ENCODE data around the gene LNP1.
"Not testable (repeated sequence)": the region's sequence is repeated elsewhere in the genome, so short reads cannot be mapped to it uniquely, and the experiment has no call there.

LNP1 gene

DNA sequence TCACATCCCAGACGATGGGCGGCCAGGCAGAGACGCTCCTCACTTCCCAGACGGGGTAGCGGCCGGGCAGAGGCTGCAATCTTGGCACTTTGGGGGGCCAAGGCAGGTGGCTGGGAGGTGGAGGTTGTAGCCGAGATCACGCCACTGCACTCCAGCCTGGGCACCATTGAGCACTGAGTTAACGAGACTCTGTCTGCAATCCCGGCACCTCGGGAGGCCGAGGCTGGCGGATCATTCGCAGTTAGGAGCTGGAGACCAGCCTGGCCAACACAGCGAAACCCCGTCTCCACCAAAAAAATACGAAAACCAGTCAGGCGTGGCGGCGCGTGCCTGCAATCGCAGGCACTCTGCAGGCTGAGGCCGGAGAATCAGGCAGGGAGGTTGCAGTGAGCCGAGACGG lies 77.2 kb downstream of the LNP1 start:
- not testable (repeated sequence) for DNase-seq (ENCODE audit: low spot score)

DNA sequence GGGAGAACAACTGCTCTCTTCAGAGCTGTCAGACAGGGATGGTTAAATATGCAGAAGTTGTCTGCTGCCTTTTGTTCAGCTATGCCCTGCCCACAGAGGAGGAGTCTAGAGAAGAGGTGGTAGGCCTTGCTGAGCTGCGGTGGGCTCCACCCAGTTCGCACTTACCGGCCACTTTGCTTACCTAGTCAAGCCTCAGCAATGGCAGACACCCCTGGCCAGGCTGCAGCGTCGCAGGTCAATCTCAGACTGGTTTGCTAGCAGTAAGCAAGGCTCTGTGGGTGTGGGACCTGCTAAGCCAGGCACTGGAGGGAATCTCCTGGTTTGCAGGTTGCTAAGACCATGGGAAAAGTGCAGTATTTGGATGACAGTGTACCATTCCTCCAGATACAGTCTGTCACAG lies 78.7 kb downstream of the LNP1 start:
- no peak for DNase-seq (ENCODE audit: low spot score)

DNA sequence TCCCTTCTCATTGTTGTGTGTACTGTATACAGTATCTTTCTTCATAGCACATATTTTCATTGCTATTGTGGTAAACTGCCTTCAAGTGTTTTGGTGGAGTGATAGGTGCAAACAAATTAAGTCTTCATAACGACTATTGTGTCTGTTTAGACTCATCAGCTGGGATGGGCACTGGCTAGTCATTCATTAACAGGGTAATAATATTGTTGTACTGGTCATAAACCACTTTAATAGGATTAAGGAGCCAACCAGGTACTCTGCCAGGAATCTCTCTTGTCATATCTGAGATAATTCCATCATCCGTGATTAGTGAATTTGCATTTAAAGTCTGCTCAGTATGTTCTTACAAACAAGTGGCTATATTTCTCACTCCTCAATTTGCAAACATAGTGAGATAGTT lies 80.8 kb downstream of the LNP1 start:
- peak; percentile 70 for DNase-seq (ENCODE audit: low spot score)

DNA sequence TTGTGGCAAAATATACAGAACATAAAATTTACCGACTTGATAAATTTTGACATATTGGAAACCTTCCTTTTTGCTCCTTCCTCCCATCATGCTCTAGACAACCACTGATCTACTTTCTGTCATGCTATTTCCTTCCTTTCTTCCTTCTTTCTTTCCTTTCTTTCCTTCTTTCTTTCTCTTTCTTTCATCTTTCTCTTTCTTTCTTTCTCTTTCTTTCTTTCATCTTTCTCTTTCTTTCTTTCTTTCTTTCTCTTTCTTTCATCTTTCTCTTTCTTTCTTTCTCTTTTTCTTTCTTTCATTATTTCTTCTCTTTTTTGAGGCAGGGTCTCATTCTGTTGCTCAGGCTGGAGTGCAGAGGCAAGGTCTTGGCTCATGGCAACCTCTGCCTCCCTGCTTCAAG lies 82.2 kb downstream of the LNP1 start:
- DNase-seq (ENCODE audit: low spot score): no peak

DNA sequence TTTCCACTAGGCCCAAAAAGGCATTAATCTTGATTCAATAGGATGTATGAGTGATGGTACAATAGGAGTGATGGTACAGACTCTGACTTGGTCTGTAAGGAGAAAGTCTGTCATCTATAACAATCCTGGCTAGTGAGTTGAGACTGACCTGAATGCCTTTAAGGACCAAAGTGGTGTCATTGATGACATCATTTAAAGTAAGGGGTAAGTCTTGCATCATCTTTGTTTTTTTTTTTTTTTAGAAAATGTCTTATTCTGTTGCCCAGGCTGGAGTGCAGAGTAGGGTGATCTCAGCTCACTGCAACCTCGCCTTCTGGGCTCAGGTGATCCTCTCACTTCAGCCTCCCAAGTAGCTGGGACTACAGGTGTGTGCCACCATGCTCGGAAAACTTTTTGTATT lies 85.5 kb downstream of the LNP1 start:
- DNase-seq (ENCODE audit: low spot score): no peak

DNA sequence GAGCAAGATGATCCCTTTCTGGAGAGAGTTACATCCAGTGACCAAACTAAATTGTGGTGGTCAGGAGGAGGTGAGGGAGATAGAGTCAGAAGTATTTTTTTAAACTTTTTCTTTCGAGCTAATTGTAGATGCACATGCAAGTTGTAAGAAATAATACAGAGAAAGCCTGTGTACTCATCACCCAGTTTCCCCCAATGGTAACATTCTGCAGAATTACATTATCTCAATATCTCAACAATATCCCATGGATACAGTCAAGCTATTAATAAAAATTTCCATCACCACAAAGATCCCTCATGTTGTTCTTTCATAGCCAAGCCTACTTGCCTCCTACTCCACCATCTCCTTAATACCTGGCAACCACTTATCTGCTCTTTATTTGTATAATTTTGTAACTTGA lies 87.8 kb downstream of the LNP1 start:
- DNase-seq (ENCODE audit: low spot score): no peak

DNA sequence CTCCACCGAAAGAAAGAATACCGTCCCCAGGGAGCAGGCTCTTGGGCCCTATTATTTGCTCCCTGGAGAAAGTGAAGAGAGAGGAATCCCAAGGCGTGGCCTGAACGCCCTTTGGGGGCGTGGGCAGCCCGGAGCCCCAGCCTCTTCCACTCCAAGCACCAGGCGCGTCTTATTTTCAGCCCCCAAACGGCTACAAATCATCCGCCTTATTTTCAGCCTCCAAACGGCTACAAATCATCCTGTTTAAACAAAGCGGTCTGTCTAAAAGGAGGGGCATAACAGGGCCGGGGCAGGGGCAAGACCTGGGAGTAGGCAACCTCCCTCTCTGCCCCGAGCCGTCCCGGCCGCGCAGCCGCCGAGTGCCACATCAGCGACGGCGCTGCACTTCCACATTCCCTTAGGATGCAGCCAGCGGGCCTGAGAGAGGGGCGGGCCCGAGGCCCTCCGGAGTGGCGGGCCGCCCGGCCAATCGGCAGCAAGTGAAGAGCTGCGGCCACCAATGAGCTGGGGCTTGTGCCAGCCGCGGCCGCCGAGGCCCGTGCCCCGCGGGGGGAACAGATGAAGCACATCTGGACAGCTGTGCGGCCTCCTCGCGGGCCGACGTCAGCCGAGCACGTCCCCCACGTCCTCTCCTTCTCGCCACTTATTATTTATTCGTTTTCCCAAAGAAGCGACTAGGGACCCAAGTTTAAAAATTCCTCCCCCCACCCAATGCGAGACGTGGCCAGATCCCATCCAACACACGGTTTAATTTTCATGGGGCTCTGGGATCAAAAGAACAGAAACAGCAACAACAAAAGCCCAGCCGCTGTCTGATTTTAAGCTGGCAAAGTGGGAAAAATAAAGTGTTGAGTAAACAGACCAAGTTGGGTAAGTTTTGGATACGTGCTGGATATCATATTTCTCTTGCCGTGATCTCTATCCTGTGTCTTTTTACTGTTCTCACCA lies 91.0 kb downstream of the LNP1 start, which contains the start of gene TMEM45A:
TMEM45A (plus strand) TSS at position 561 of the 948 bp plus-strand sequence. CDS start 62,593 bp downstream, outside the sequence.
- peak; percentile 99 for DNase-seq (ENCODE audit: low spot score)

DNA sequence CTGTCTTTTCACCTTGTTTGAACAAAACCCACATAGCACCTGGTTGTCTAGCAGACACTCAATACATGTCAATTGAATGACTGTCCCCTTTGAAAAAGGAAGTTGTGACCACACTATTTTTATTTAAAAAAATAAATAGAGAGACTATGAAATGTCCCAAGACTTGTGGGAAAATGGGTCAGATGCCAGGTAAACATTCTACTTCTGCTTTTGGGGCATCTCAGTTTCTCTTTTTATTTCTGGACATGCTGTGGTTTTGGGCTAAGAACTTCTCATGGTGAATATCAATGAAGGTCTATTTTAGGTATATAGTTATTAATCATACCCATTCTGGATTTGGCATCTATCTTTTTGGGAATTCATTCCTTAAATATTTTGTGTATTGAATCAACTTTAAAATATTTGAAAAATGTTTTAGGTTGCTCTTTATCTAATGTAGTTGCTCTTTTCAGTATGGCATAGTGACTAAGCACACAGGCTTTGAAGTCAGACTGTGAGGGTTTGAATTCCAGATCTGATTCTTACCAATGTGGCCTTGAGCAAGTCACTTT lies 95.4 kb downstream of the LNP1 start:
- no peak for DNase-seq (ENCODE audit: low spot score)

DNA sequence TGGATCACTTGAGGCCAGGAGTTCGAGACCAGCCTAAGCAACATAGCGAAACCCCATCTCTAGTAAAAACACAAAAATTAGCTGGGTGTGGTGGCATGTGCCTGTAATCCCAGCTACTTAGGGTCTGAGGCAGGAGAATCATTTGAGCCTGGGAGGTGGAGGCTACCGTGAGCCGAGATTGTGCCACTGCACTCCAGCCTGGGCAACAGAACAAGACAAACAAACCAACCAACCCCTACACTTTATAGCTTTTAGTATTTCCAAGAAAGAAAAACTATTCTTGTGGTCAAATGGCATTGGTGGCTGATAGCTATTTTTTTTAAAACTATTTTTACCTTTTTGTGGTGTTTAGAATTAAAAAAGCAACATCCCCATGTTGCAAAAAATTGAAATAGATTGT lies 98.3 kb downstream of the LNP1 start:
- no peak for DNase-seq (ENCODE audit: low spot score)

DNA sequence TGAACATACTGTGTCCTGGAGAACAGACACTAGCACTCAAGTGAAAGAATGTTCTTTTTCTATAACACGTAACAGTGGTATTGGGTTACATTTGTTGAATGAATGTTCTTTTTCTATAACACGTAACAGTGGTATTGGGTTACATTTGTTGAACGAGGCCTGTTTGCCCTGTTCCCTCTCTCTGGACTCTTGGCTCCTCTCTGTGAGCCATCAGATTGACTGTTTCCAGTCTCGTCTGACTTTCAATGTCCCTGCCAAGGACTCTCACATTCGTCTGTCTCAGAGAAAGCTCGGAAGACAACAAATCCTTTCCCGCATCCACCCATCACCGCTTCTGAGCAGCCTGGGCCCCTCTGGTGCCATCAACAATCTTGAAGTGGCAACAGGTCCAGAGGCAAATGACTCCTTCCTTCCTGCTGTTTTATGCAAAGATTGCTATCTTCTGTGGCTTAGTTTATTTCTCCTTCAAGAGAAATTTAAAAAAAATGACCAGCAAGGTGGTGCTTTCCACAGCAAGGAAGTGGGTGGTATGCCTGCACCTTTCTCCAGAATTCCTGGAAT lies 99.1 kb downstream of the LNP1 start:
- no peak for DNase-seq (ENCODE audit: low spot score)

DNA sequence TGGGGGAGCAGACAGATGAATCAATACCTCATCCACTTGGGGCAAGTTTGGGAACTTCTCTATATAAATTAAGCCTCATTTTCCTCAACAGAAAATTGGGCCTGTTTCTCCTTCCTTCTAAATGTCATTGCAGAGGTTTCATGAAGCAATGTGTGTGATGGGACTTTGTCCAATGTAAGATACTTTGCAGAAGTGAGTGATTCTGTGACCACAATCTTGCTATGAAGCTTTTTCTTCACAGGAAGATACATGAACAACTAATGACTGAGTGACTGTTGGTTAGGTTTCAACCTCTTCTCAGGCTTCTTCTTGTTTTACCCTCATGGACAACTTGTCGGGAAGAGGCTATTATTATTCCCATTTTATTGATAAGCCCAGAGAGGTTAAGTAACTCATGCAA lies 102.1 kb downstream of the LNP1 start:
- DNase-seq (ENCODE audit: low spot score): no peak

Measured in HuH-7 (cell line).